Osteoblast (primary cell): ENCODE results near the gene HMGXB3. TPM values are rescaled to one million over a fixed set of nuclear protein-coding genes. Genes with fewer than 3 reads are reported as not detected.
A peak's percentile ranks its signal among the peaks of the same experiment; 100 is the strongest.

ENCODE experiments used
- DNase-seq: peaks from one replicate; pipeline ENCODE4 v3.0.0; 2011; ENCODE audit warnings: low spot score, mixed read lengths; ENCODE audit not compliant: insufficient read length; ENCODE audit errors: missing footprints
- H2AFZ ChIP-seq: 2 replicates; pipeline ENCODE4 v1.6.0; 2011; ENCODE audit warnings: mild to moderate bottlenecking, low read length
- H3K27ac ChIP-seq: 2 replicates; pipeline ENCODE4 v1.5.1; 2011; ENCODE audit warnings: mild to moderate bottlenecking, low read depth, low read length, moderate library complexity
- H3K27me3 ChIP-seq: 2 replicates; pipeline ENCODE4 v1.6.0; 2012; ENCODE audit warnings: mild to moderate bottlenecking, control low read depth, inconsistent platforms, low read length, moderate library complexity; ENCODE audit not compliant: insufficient read depth
- H3K36me3 ChIP-seq: 2 replicates; pipeline ENCODE4 v1.5.1; 2011; ENCODE audit warnings: mild to moderate bottlenecking, low read length, control low read depth, moderate library complexity; ENCODE audit not compliant: insufficient read depth
- H3K4me1 ChIP-seq: 2 replicates; pipeline ENCODE4 v1.5.1; 2011; ENCODE audit warnings: mild to moderate bottlenecking, low read length, control low read depth, moderate library complexity; ENCODE audit not compliant: insufficient read depth
- H3K4me2 ChIP-seq: 2 replicates; pipeline ENCODE4 v1.6.0; 2011; ENCODE audit warnings: mild to moderate bottlenecking, low read length; ENCODE audit not compliant: insufficient read depth
- H3K4me3 ChIP-seq: fragments of 200-600 bp; sonication (generic); 3 replicates; pipeline ENCODE4 v1.5.1; 2012; ENCODE audit warnings: mild to moderate bottlenecking, low read length, inconsistent platforms; ENCODE audit not compliant: insufficient read depth
- H3K79me2 ChIP-seq: 2 replicates; pipeline ENCODE4 v1.6.0; 2012; ENCODE audit warnings: mild to moderate bottlenecking, low read length, control low read depth, inconsistent platforms; ENCODE audit not compliant: insufficient read depth
- H3K9me3 ChIP-seq: 2 replicates; pipeline ENCODE4 v1.5.1; 2011; ENCODE audit warnings: low read depth, low read length, control low read depth
- H4K20me1 ChIP-seq: 2 replicates; pipeline ENCODE4 v1.6.0; 2012; ENCODE audit warnings: mild to moderate bottlenecking, low read length, control low read depth; ENCODE audit not compliant: insufficient read depth
- total RNA-seq: library from RNA; depleted of rRNA; stranded (reverse); fragments of >200 nt; gene quantifications from 2 replicates; pipeline ENCODE4 v1.2.3, GENCODE V29; 2012
- TF ChIP-seq, protein P1 (sequence below): IDR thresholded peaks from 2 replicates; pipeline ENCODE4 v1.5.1; 2011; ENCODE audit warnings: mild to moderate bottlenecking, low read depth, low read length, moderate library complexity; ENCODE audit errors: extremely low read depth

The HMGXB3 gene
- total RNA-seq, 1 donor = 54.3 TPM

DNA sequence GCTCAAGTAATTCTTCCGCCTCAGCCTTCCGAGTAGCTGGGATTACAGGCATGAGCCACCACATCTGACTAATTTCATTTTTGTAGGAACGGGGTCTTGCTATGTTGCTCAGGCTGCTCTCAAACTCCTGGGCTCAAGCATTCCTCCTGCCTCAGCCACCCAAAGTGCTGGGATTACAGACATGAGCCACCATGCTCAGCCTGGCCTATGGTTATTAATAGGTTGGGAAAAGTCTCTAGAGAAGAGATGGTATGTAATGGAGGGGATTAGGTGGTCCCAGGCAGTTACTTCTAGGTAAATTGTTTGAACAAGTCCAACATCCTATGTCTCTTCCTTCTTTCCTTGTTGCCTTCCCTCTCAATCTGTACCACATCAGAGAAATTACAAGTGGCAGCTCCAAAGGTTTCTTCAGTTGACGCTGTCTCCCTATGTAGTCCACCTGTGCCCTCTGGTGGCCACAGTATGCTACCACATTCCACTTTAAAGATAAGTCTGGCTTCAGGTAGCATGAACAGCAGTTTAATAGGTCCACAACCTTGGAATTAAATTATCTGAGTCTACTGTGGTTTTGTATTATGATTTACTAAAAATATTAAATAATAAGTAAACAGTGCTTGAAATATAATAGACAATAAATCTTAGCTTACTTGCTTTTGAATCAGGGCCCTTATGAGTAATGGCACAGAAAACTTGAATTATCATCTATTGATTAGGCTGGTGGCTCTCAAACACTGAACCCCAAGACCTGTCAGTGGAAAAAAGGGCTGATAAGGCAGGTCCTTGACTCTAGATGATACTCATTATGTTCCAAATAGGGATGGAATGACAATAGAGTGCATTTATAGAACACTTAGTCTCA lies 9.8 kb upstream of the HMGXB3 start:
- H2AFZ ChIP-seq = no peak overlapping the region
- no peak overlapping the region for H3K4me2 ChIP-seq
- no peaks in the 10 kb centered on the region for H3K27me3 ChIP-seq
- peaks cover 5% of the 10 kb centered on the region for H3K4me1 ChIP-seq
- H3K4me3 ChIP-seq = no peak overlapping the region
- no peak overlapping the region for H3K27ac ChIP-seq
- peaks cover 8% of the 10 kb centered on the region for H3K36me3 ChIP-seq
- no peak for DNase-seq
- H4K20me1 ChIP-seq = no peaks in the 10 kb centered on the region
- no peaks in the 10 kb centered on the region for H3K9me3 ChIP-seq
- TF ChIP-seq, protein P1, sequence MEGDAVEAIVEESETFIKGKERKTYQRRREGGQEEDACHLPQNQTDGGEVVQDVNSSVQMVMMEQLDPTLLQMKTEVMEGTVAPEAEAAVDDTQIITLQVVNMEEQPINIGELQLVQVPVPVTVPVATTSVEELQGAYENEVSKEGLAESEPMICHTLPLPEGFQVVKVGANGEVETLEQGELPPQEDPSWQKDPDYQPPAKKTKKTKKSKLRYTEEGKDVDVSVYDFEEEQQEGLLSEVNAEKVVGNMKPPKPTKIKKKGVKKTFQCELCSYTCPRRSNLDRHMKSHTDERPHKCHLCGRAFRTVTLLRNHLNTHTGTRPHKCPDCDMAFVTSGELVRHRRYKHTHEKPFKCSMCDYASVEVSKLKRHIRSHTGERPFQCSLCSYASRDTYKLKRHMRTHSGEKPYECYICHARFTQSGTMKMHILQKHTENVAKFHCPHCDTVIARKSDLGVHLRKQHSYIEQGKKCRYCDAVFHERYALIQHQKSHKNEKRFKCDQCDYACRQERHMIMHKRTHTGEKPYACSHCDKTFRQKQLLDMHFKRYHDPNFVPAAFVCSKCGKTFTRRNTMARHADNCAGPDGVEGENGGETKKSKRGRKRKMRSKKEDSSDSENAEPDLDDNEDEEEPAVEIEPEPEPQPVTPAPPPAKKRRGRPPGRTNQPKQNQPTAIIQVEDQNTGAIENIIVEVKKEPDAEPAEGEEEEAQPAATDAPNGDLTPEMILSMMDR = peak; percentile 90
- H3K79me2 ChIP-seq = no peaks in the 10 kb centered on the region

DNA sequence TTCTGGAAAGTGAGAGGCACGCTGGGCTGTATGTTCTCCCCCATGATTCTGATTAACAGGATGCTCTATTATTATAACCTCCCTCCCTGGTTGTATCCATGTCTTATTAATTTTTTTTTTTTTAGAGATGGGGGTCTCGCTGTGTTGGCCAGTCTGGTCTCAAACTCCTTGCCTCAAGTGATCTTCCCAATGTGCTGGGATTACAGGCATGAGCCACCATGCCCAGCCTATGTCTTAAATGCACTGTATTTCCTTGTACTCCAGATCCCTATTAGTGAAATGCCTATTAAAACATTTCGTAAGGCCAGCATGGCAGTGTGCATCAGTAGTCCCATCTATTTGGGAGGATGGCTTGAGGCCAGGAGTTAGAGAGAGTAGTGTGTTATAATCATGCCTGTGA lies 7.1 kb upstream of the HMGXB3 start:
- TF ChIP-seq, protein P1 = no peak
- Histone ChIP-seq H3K4me2 (no peak overlapping the region), H3K9me3 (no peaks in the 10 kb centered on the region), H3K36me3 (peaks cover 15% of the 10 kb centered on the region), H3K27ac (no peak overlapping the region), H3K79me2 (peaks cover 5% of the 10 kb centered on the region), H2AFZ (no peak overlapping the region), H3K27me3 (no peaks in the 10 kb centered on the region), H3K4me3 (no peak overlapping the region), H4K20me1 (no peaks in the 10 kb centered on the region), H3K4me1 (peaks cover 5% of the 10 kb centered on the region)
- DNase-seq = no peak

DNA sequence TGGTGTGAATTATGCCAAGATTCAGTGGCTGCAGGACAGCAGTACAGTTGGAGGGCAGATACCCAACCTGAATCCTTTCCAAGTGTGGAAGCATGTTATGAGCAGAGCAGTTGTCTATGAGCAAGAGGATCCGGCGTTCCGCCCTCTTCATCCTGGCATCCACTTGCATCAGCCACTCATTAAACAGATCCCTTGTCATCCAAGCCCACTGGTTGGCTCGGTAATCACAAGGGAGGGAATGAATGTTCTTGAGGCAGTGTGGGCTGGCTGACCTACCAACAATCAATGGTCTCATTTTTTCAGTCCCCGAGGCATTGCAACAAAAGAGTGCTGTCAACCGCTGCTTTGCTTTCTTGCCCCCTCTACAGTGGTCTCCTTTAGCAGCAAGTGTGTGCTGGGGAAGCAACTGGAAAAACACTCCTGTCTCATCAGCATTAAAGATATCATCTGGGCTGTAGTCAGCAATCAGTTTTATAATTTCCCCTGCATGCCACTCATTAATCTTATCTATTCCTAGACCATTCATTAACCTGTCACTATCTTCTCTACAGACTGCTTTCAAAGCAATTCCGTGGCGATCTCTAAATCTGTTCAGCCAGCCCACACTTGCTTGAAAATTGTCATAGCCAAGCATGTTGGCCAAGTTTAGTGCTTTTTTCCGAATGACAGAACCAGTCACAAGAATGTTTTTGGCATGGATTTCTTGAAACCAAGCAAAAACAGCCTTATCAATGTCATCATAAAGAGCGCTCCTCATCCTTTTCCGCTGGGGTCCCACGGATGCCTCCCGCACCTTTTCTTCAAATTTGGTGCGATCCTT lies 4.9 kb upstream of the HMGXB3 start:
- Histone ChIP-seq H4K20me1 (no peaks in the 10 kb centered on the region), H3K4me3 (no peak overlapping the region)
- no peak for DNase-seq

More for the DNA sequence above, 4.9 kb upstream of the HMGXB3 start:
- no peak overlapping the region for H2AFZ ChIP-seq
- no peaks in the 10 kb centered on the region for H3K27me3 ChIP-seq
- H3K4me1 ChIP-seq = peaks cover 17% of the 10 kb centered on the region
- H3K36me3 ChIP-seq = peaks cover 15% of the 10 kb centered on the region
- H3K27ac ChIP-seq = no peak overlapping the region
- H3K4me2 ChIP-seq = no peak overlapping the region
- peaks cover 24% of the 10 kb centered on the region for H3K79me2 ChIP-seq
- no peaks in the 10 kb centered on the region for H3K9me3 ChIP-seq
- TF ChIP-seq, protein P1 = no peak
